DND-41 (cell line): ENCODE results near the gene ZSCAN10.

Source experiments
- CTCF ChIP-seq: IDR thresholded peaks from 2 replicates; pipeline ENCODE4 v1.5.1; 2012; ENCODE audit warnings: borderline replicate concordance, low read length, moderate library complexity, mild to moderate bottlenecking; ENCODE audit not compliant: poor library complexity, severe bottlenecking; ENCODE audit errors: extremely low read depth
- EZH2 ChIP-seq: IDR thresholded peaks from 3 replicates; pipeline ENCODE4 v1.6.1; 2012; ENCODE audit warnings: borderline replicate concordance, low read depth, mild to moderate bottlenecking, moderate library complexity, low read length, inconsistent platforms; ENCODE audit not compliant: severe bottlenecking

- TF ChIP-seq CTCF (no peak), EZH2 (no peak)
Measured at GRCh38 chr16:3051009-3051408, 48.1 kb downstream of the ZSCAN10 start.
